ENCODE measurements around the gene SDK1.

DNA sequence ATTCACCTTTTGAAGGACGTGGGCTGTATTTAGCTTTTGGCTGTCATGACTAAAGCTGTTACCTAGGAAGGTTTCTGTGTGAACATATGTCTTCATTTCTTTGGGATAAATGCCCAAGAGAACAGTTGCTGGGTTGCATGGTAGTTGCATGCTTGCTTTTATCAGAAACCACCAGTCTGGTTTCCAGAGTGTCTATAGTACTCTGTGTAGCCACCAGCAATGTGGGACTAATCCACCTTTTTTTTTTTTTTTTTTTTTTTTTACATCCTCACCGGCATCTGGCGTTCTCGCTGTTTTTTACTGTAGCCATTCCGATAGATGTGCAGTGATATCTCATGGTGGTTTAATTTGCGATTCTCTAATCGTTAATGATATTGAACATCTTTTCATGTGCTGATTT lies 297.8 kb downstream of the SDK1 start:
- TF ChIP-seq, protein P1, sequence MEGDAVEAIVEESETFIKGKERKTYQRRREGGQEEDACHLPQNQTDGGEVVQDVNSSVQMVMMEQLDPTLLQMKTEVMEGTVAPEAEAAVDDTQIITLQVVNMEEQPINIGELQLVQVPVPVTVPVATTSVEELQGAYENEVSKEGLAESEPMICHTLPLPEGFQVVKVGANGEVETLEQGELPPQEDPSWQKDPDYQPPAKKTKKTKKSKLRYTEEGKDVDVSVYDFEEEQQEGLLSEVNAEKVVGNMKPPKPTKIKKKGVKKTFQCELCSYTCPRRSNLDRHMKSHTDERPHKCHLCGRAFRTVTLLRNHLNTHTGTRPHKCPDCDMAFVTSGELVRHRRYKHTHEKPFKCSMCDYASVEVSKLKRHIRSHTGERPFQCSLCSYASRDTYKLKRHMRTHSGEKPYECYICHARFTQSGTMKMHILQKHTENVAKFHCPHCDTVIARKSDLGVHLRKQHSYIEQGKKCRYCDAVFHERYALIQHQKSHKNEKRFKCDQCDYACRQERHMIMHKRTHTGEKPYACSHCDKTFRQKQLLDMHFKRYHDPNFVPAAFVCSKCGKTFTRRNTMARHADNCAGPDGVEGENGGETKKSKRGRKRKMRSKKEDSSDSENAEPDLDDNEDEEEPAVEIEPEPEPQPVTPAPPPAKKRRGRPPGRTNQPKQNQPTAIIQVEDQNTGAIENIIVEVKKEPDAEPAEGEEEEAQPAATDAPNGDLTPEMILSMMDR (IDR thresholded peaks at IDR 0.05), result no peak
- TF ChIP-seq POLR2A (IDR thresholded peaks at IDR 0.05), result no peak
